Upper lobe of right lung (tissue), 1 donor: ENCODE measurements around the gene GFPT1. TPM values are rescaled to one million over a fixed set of nuclear protein-coding genes. Genes with fewer than 3 reads are reported as not detected.
"Not testable (repeated sequence)": the region's sequence is repeated elsewhere in the genome, so short reads cannot be mapped to it uniquely, and the experiment has no call there.

ENCODE experiments used
- ATAC-seq: fragments of 200-7000 bp; cut with Tn5 transposase; one replicate; pipeline ENCODE4 v1.9.1; 2020; ENCODE audit warnings: mild to moderate bottlenecking, moderate library complexity
- DNase-seq: peaks from one replicate; pipeline ENCODE4 v3.0.0-alpha.2; 2020
- H3K27ac ChIP-seq: fragments of 200-600 bp; one replicate; pipeline ENCODE4 v1.8.0; 2022
- H3K27me3 ChIP-seq: fragments of 200-600 bp; one replicate; pipeline ENCODE4 v1.8.0; 2022; ENCODE audit warnings: mild to moderate bottlenecking
- H3K36me3 ChIP-seq: fragments of 200-600 bp; one replicate; pipeline ENCODE4 v1.8.0; 2022
- H3K4me1 ChIP-seq: fragments of 200-600 bp; one replicate; pipeline ENCODE4 v1.8.0; 2022
- H3K4me3 ChIP-seq: fragments of 200-600 bp; one replicate; pipeline ENCODE4 v1.8.0; 2022; ENCODE audit warnings: mild to moderate bottlenecking
- H3K9me3 ChIP-seq: fragments of 200-600 bp; one replicate; pipeline ENCODE4 v1.8.0; 2022
- CTCF ChIP-seq: fragments of 200-600 bp; IDR thresholded peaks from one replicate; pipeline ENCODE4 v1.8.0; 2022; ENCODE audit warnings: antibody characterized with exemption
- intact Hi-C: fragments of 100-400 bp; cut with DNase I; formaldehyde crosslinking; loops from one replicate; pipeline ENCODE4 v1.11.0; 2022
- total RNA-seq: library from RNA; stranded (reverse); fragmentation: NEBNext Ultra II Directional; extraction: Animal tissue kit (Norgen Biotek cat#: 25700); gene quantifications from one replicate; pipeline ENCODE4 v1.2.1, GENCODE V29; 2021
- donor health status: DM: no; HTN: yes; CAD: no; lungs with severe emphysema.

GFPT1 gene
- total RNA-seq, 1 donor from 2014 or later: 68.2 TPM

- Histone ChIP-seq H3K4me1 (no peaks in the 10 kb centered on the region), H3K36me3 (peaks cover 100% of the 10 kb centered on the region), H3K27ac (no peak overlapping the region), H3K9me3 (no peaks in the 10 kb centered on the region), H3K27me3 (no peaks in the 10 kb centered on the region), H3K4me3 (no peak overlapping the region)
- intact Hi-C loops: no loop called here
- no peak for TF ChIP-seq CTCF
- DNase-seq: no peak
- ATAC-seq: no peak
Measured at GRCh38 chr2:69358914-69359313, 28.1 kb downstream of the GFPT1 start.

- no peaks in the 10 kb centered on the region for H3K4me1 ChIP-seq
- no peak for TF ChIP-seq CTCF
- H3K36me3 ChIP-seq: peaks cover 96% of the 10 kb centered on the region
- no peaks in the 10 kb centered on the region for H3K9me3 ChIP-seq
- no peak overlapping the region for H3K4me3 ChIP-seq
- H3K27ac ChIP-seq: no peak overlapping the region
- H3K27me3 ChIP-seq: no peaks in the 10 kb centered on the region
- DNase-seq (no peak), ATAC-seq (no peak)
- intact Hi-C loops: no loop called here
Measured at GRCh38 chr2:69356471-69356870, 30.6 kb downstream of the GFPT1 start.

- H3K4me3 ChIP-seq, DNase-seq, H3K27me3 ChIP-seq, H3K27ac ChIP-seq, H3K4me1 ChIP-seq, intact Hi-C loops, ATAC-seq, H3K9me3 ChIP-seq: not testable (repeated sequence)
- peaks cover 96% of the 10 kb centered on the region for H3K36me3 ChIP-seq
Measured at GRCh38 chr2:69354976-69355375, 32.1 kb downstream of the GFPT1 start.

GRCh38 chr2:69353360-69353759 is 33.7 kb downstream of the GFPT1 start:
- intact Hi-C loops: no loop called here
- Histone ChIP-seq H3K4me1 (no peaks in the 10 kb centered on the region), H3K36me3 (peaks cover 96% of the 10 kb centered on the region), H3K9me3 (no peaks in the 10 kb centered on the region), H3K27me3 (no peaks in the 10 kb centered on the region), H3K27ac (no peak overlapping the region), H3K4me3 (no peak overlapping the region)
- no peak for TF ChIP-seq CTCF
- DNase-seq: no peak
- no peak for ATAC-seq

- Histone ChIP-seq H3K4me3 (no peak overlapping the region), H3K27ac (no peak overlapping the region), H3K36me3 (peaks cover 96% of the 10 kb centered on the region), H3K4me1 (no peaks in the 10 kb centered on the region), H3K27me3 (no peaks in the 10 kb centered on the region), H3K9me3 (no peaks in the 10 kb centered on the region)
- intact Hi-C loops: no loop called here
- DNase-seq: no peak
- TF ChIP-seq CTCF: no peak
- ATAC-seq: no peak
Measured at GRCh38 chr2:69348781-69349180, 38.2 kb downstream of the GFPT1 start.

GRCh38 chr2:69345434-69345833 is 41.6 kb downstream of the GFPT1 start:
- no peak for TF ChIP-seq CTCF
- ATAC-seq: no peak
- intact Hi-C loops: no loop called here
- H3K4me3 ChIP-seq: no peak overlapping the region
- no peaks in the 10 kb centered on the region for H3K27me3 ChIP-seq
- peaks cover 100% of the 10 kb centered on the region for H3K36me3 ChIP-seq
- H3K4me1 ChIP-seq: no peaks in the 10 kb centered on the region
- no peak for DNase-seq
- H3K9me3 ChIP-seq: no peaks in the 10 kb centered on the region
- no peak overlapping the region for H3K27ac ChIP-seq
